NCI-H524 (cell line): ENCODE results near the gene PCDHGC5.

Source experiments
- DNase-seq, 2 experiments: peaks; one replicate each; lab custom pipeline; 2025; lab: John Stamatoyannopoulos, UW

Gene PCDHGC5

GRCh38 chr5:141488591-141489561 is at the start of gene PCDHGC5:
Gene PCDHGC5, plus strand, starts transcription at chr5:141489081. Its CDS starts 160 bp downstream, at chr5:141489241.
- DNase-seq = peak in 1 of 2 experiments; percentile 34

GRCh38 chr5:141439411-141440141 is 49.3 kb upstream of the PCDHGC5 start:
- DNase-seq = no peak

- DNase-seq = no peak
Measured at GRCh38 chr5:141440341-141440740, 48.5 kb upstream of the PCDHGC5 start.

GRCh38 chr5:141441571-141442170 is 47.2 kb upstream of the PCDHGC5 start:
- DNase-seq = no peak

GRCh38 chr5:141465351-141465750 is 23.5 kb upstream of the PCDHGC5 start:
- no peak for DNase-seq

- DNase-seq = peak; percentile 78 to 89
Measured at GRCh38 chr5:141475625-141476131, 13.2 kb upstream of the PCDHGC5 start, which contains the start of gene PCDHGC3. Gene PCDHGC3, plus strand, starts transcription at chr5:141475966. Its CDS starts 151 bp downstream, at chr5:141476117.

GRCh38 chr5:141476132-141476911 is 12.6 kb upstream of the PCDHGC5 start:
- peak; percentile 2 to 45 for DNase-seq

GRCh38 chr5:141477044-141477575 is 11.8 kb upstream of the PCDHGC5 start:
- DNase-seq = no peak

GRCh38 chr5:141477815-141478214 is 11.1 kb upstream of the PCDHGC5 start:
- DNase-seq = no peak

- DNase-seq = no peak
Measured at GRCh38 chr5:141478321-141478945, 10.4 kb upstream of the PCDHGC5 start.

- no peak for DNase-seq
Measured at GRCh38 chr5:141479776-141480175, 9.1 kb upstream of the PCDHGC5 start.

GRCh38 chr5:141483902-141484301 is 5.0 kb upstream of the PCDHGC5 start:
- DNase-seq = peak in 1 of 2 experiments; percentile 7

- no peak for DNase-seq
Measured at GRCh38 chr5:141484310-141484640, 4.6 kb upstream of the PCDHGC5 start.

GRCh38 chr5:141484641-141485311 is 4.1 kb upstream of the PCDHGC5 start, which contains the start of gene PCDHGC4:
Gene PCDHGC4, plus strand, starts transcription at chr5:141485030. Its CDS starts 144 bp downstream, at chr5:141485174.
- DNase-seq = peak in 1 of 2 experiments; percentile 49

- no peak for DNase-seq
Measured at GRCh38 chr5:141485321-141486055, 3.4 kb upstream of the PCDHGC5 start.

GRCh38 chr5:141486091-141486490 is 2.8 kb upstream of the PCDHGC5 start:
- DNase-seq = no peak

- DNase-seq = no peak
Measured at GRCh38 chr5:141487131-141487530, 1.8 kb upstream of the PCDHGC5 start.

GRCh38 chr5:141489841-141490240 is 960 bp downstream of the PCDHGC5 start:
- no peak for DNase-seq

- DNase-seq = no peak
Measured at GRCh38 chr5:141490271-141490670, 1.4 kb downstream of the PCDHGC5 start.
